ENCODE measurements around the gene SLMAP.
A peak's percentile ranks its signal among the peaks of the same experiment; 100 is the strongest.

- TF ChIP-seq CTCF (IDR thresholded peaks at IDR 0.05) (no peak), POLR2A (IDR thresholded peaks at IDR 0.05) (no peak), POLR2AphosphoS5 (IDR thresholded peaks at IDR 0.05) (peak; percentile 41)
Observed at GRCh38 chr3:57803647-57804081, 47.6 kb downstream of the SLMAP start.

All from prostate gland (tissue), 2 donors.